A549 (cell line): Measurements from ENCODE around the gene EPS8L1.

ENCODE experiments used
- MAZ ChIP-seq: fragments of 150-350 bp; IDR thresholded peaks from 2 replicates; pipeline ENCODE4 v1.6.1; 2014; ENCODE audit warnings: antibody characterized with exemption, low read depth, low read length, borderline replicate concordance
- PBX3 ChIP-seq: IDR thresholded peaks from 2 replicates; pipeline ENCODE4 v1.6.1; 2012
- POLR2A ChIP-seq: IDR thresholded peaks from 2 replicates; pipeline ENCODE4 v1.6.1; 2012; ENCODE audit warnings: mild to moderate bottlenecking, low read length

GRCh38 chr19:55067869-55068268 lies 7.8 kb upstream of the EPS8L1 start:
- no peak for TF ChIP-seq PBX3
- TF ChIP-seq MAZ, result no peak
- TF ChIP-seq POLR2A, result no peak
